GM12873 (cell line): ENCODE data around the gene CBARP.

Experiments
- TF ChIP-seq, protein P1 (sequence below): IDR thresholded peaks from 2 replicates; pipeline ENCODE4 v1.5.1; 2012; ENCODE audit warnings: low read depth, mild to moderate bottlenecking, moderate library complexity, low read length, control low read depth; ENCODE audit not compliant: insufficient read depth; ENCODE audit errors: missing control alignments

Gene CBARP

DNA sequence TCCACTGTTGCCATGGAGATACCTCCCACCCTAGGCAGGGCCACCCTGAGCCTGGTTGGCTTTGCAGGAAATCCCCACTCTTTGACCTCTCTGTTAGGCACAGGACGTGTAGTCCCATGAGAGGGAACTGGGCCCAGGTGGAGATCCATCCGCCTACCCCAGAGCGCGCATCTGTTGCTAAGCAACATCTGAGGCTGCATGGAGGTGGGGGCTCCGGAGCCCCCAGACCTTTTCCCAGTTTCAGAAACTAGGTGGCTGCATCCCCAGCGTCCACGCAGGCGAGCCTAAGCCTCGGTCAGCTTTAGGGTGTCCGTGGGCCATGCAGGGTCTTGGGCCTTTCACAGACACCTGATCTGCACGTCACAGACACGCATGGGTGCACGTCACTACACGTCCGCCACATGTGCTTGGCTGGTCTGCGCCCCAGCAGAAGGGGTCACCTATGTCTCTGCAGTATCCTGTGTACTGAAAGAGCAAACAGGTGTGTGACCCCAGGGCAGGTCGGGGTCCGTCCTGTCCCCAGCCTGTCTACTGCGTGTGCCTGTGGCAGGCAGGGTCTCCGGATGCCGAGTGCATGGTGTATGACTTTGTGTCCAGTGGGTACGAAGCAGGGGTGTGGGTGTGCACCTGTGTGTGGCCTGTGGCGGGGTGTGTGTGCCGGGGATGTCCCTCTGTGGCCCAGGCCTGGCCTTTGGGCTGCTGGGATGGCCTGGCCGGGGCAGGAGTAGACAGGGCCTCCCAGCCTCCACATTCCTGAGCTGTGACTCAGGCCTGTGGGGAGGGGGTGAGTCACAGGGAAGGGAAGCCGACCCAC lies 27.2 kb upstream of the CBARP start:
- TF ChIP-seq, protein P1, sequence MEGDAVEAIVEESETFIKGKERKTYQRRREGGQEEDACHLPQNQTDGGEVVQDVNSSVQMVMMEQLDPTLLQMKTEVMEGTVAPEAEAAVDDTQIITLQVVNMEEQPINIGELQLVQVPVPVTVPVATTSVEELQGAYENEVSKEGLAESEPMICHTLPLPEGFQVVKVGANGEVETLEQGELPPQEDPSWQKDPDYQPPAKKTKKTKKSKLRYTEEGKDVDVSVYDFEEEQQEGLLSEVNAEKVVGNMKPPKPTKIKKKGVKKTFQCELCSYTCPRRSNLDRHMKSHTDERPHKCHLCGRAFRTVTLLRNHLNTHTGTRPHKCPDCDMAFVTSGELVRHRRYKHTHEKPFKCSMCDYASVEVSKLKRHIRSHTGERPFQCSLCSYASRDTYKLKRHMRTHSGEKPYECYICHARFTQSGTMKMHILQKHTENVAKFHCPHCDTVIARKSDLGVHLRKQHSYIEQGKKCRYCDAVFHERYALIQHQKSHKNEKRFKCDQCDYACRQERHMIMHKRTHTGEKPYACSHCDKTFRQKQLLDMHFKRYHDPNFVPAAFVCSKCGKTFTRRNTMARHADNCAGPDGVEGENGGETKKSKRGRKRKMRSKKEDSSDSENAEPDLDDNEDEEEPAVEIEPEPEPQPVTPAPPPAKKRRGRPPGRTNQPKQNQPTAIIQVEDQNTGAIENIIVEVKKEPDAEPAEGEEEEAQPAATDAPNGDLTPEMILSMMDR = no peak

DNA sequence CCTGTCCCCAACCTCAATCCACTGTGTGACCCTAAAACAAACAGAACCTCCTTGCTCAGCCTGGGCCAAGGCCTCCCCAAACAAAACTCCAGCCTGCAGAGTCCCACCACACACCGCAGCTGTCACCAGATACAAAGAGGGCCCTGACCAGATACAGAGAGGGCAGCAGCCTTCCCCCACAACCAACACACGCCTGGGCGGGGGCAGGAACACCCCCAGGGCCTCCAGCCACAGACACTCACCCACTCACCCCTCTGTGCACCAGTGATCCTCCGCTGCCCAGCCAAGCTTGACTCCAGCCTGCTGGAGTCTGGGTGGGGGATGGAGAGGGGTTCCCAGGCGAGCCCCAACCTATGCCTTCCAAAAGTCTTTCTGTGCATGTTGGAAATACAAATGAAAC lies 25.4 kb upstream of the CBARP start:
- TF ChIP-seq, protein P1 = no peak

DNA sequence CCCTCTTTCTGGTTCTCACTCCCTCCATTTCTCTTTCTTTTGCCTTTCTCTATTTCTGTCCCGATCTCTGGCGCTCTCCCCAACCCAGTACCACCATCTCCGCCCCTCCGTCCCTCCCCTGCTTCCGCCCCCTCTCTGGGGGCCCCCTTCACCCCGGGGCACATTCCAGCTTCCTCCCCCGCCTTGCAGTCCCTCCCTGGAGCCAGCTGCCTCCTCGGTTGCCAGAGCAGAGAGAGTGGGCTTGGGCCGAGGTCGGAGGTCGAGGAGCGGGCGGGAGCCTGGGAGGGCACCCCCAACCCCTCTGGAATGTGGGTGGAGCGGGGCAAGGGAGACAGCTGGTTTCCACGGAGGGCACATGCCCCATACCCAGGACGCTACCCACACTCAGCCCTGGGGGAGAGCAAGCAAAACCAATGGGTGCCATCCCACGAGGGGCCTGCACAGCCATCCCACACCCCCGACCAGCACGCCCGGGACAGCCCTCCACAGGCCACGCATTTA lies 24.9 kb upstream of the CBARP start:
- TF ChIP-seq, protein P1 = no peak

DNA sequence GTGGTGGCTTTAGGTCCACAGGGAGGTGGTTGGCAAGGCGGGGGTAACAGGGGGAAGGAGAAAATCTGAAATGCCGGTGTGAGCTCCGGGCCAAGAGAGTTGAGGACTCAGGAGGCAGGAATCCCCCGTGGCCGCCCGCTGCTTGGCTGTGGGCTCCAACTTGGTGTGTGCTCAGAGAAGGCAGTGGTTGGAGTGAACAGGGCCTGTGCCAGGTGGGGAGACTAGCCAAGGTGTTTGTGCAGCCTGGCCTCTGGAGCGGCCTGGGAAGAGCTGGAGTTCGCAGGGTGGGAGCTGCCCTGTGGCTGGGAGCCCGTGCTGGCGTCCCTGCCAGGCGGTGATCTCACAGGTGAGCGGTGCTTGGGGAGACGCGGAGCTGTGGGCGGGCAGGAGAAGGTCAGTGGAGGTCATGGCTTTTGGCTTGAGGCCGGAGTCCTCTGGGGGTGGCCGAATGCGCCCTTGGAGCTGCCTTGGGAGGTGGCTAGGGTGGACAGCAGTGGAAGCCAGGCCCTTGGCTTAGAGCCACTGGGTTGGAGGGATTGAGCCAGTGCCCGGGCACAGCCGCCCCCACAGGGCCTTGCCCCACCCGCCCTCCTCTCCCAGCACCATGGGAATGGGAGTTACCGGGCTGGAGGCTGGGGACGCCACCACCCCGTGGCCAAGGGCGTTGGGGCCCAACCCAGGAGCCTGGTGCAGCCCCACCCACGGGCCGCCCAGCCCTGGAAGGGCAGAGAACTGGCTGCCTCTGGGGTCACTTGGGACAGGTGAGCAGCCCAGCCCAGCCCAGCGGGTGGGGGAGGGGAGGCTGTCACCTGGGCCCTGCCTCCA lies 24.2 kb upstream of the CBARP start:
- TF ChIP-seq, protein P1 = no peak

DNA sequence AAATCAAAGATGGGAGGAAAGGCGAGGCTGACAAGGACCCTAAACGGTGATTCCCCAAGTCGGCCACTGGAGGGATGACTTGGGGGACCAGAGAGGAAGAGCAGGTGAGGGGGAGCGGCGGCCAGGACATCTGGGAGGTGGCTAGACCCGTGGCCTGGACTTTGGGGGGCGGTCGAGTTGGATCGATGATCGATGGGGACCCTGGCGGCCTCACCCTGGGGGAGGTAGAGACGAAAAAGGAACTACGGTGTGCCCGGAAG lies 23.7 kb upstream of the CBARP start:
- TF ChIP-seq, protein P1 = peak; percentile 42

DNA sequence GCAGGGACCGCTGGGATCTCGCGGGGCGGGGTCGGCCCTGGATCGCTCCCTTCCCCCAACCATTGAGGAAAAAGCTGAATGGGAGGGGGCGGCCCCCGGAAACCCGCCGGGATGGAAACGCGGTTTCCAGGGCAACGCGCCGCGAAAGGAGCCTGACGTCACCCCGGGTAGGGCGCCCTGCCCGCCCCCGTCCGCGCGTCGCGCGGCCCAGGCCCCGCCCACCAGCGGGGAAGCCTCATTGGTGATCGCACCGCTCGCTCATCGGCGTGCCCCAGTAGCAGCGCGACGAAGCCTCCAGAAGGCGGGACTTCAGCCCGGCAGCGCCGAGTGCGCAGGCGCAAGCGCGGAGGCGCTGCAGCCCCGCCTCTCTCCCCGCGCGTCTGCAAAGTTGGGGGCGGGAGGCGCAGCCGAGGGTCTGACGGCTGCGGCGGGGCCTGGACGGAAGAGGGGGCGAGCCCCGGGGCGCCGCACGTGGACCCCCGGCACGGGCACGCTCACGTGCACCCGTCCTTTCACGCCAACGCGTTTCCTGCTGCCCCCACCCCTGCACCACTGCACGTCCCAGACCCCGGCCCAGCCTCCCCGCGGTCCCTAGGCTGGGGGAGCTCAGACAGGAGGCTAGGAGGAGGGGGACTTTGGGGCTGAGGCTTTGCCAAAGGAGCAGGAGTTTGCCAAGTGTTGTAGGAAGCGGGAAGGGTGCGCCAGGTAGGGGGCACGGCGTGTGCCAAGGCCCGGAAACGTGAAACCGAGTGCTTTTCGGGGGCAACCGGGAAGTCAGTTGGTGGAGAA lies 23.1 kb upstream of the CBARP start:
- TF ChIP-seq, protein P1 = no peak
